GM12801 (cell line): Measurements from ENCODE around the gene MYBBP1A.

Source experiments
- TF ChIP-seq, protein P1 (sequence below): IDR thresholded peaks from one replicate; pipeline ENCODE4 v1.5.1; 2011; ENCODE audit warnings: control low read depth; ENCODE audit not compliant: insufficient read length; ENCODE audit errors: extremely low read depth

The MYBBP1A gene

DNA sequence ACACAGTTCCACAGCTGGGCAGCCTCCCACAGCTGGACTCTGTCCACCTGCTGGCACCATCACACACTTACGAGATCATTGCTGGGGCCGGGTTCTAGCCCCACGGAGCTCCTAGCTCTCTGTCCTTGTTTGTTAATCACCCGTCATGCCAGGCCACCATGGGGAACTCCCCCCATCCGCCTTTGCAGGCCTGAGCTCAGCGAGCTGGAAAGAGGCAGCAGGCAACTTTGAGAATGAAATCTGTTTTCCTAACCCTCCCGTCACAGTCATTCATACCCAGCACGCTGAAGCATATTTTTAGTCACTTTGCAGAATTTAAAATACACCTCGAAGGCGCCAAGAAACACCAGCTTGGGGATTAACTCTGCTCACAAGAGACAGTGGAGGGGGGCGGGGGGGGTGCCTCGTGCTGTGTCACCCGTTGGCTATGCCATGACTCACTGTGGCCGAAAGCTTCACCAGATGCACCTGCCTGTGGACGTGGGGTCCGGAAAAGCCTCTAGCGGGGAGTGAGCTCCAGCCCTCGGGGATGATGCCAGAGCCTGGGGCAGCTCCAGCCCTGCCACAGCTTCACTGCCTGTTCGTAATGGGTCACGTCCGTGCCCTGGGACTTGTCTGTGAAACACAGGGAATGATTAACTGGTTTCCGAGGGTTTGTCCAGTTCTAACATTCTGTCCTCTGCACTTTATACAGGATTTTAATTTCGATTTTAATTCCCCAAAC lies 57.9 kb downstream of the MYBBP1A start:
- TF ChIP-seq, protein P1, sequence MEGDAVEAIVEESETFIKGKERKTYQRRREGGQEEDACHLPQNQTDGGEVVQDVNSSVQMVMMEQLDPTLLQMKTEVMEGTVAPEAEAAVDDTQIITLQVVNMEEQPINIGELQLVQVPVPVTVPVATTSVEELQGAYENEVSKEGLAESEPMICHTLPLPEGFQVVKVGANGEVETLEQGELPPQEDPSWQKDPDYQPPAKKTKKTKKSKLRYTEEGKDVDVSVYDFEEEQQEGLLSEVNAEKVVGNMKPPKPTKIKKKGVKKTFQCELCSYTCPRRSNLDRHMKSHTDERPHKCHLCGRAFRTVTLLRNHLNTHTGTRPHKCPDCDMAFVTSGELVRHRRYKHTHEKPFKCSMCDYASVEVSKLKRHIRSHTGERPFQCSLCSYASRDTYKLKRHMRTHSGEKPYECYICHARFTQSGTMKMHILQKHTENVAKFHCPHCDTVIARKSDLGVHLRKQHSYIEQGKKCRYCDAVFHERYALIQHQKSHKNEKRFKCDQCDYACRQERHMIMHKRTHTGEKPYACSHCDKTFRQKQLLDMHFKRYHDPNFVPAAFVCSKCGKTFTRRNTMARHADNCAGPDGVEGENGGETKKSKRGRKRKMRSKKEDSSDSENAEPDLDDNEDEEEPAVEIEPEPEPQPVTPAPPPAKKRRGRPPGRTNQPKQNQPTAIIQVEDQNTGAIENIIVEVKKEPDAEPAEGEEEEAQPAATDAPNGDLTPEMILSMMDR, result no peak

DNA sequence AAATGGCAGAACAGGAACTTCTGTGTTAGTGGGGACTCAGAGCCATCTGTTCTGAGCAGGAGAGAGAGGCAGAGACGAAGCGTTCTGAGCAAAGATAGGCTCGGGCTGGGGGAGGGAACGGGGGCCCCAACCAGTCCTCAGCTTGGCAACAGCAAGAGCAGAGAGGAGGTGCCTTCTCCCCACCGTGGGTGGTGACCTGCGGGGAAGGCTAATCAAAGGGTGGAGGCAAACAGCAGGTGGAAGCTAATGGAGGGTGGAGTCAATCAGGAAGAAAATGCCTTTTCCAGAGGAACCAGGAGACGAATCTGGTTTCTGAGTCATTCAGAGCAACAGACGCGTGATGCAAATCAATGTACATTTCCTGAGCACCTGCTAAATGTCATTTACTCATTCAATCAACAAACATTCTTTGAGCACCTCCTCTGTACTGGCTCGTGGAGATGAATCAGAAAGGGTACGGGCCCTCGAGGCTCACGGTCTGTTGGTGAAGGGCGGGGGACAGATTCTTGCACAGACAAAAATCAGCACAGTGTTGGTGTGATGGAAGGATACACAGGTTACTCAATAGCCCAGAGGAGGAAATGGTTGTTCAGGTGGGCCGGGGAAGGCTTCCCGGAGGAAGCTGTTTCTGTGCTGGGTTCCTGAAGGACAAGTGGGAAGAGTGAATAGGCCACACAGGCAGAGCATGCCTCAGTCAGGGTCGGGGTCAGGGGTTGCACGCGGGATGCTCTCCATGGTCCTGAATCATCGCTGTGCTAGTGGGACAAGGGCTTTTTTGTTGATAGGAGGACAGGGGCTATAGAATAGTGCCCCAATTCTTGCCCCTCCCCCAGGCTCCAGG lies 62.2 kb downstream of the MYBBP1A start:
- TF ChIP-seq, protein P1, result no peak

DNA sequence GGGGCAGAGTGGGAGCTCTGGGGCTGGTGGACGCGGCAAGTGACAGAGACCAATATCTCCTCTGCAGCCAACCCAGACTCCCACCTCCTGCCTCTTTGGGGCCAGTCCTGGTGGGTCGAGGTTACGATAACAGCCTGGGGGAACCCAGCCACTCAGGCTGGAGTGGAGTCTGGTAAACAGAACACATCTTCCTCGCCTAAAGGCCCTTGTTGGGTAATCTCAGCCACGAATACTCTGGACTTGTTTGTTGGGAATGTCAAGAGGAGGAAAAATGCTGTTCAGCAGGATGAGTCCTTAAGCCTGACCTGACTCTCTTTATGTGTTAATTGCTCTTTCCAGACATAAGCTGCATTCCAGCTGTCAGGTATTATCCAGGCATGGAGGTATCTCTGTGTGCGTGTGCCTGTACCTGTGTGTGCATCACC lies 64.5 kb downstream of the MYBBP1A start:
- TF ChIP-seq, protein P1, result no peak

DNA sequence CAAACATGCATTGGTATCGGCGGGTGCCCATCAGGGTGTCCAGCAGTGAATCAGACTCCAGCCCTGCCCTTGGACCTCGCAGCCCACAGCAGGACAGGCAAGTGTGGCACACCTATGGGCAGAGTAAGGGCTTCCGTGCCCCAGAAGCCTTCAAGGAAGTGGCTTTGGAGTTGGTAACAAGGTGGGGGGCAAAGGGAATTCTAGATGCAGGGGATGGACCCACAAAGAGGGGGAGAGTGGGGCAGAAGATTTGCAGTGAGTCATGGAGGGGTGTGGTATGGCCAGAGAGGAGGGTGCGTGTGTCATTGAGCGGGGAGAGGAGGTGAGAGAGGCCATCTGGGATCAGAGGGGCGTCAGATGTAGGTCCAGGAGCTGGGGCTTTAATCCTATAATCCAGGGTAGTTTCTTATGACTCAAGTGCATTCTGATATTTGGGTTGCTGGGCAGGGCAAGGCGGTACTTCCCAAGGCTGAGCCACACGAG lies 65.0 kb downstream of the MYBBP1A start:
- TF ChIP-seq, protein P1, result no peak

DNA sequence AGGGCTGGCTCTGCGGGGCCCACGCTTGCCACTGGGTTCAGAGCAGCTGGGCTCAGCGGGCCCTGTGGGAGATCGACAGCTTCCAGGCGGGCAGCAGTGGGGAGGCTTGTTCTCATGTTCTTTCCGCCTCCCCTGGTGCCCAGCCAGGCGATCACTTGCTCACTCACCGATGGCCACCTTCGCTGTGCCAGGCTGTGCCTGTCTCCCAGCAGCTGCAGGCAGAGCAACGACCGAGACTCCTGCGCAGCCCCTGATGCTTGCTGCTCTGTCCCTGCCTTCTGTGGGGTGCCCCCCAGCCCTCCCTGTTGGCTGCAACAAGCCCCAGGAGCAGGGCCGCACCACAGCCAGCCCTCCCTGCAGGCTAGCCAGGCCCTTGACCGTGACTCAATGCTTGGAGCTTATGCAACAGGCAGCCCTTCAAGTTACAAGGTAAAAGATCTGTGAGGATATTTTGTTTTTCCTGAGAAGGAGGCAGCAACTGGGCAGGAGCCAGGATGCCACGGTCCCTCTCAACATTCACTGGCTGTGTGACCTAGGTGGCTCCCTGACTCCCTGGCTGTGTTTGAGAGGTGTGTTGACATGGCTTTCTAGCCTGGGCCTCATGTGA lies 66.1 kb downstream of the MYBBP1A start:
- TF ChIP-seq, protein P1, result no peak
